OCI-LY7 (cell line): ENCODE results near the gene BMP3. TPM values are rescaled to one million over a fixed set of nuclear protein-coding genes. Genes with fewer than 3 reads are reported as not detected.
A peak's percentile ranks its signal among the peaks of the same experiment; 100 is the strongest.

Source experiments
- BruUV-seq: library from RNA; stranded (reverse); fragments of 400-500 nt; replicated peaks from 2 replicates; lab custom pipeline; 2021; lab: Mats Ljungman, UMichigan
- CTCF ChIA-PET: fragments of 300-600 bp; sonication (Branson Sonifier 250); formaldehyde crosslinking; loops from one replicate; lab custom pipeline; 2022; ENCODE audit warnings: antibody characterized with exemption; ENCODE audit not compliant: unreplicated experiment; lab: Charles Lee
- POLR2A ChIA-PET: fragments of 300-600 bp; sonication (Branson Sonifier 250); formaldehyde crosslinking; loops from one replicate; lab custom pipeline; 2022; ENCODE audit warnings: antibody characterized with exemption; lab: Charles Lee
- DNase-seq: peaks from one replicate; pipeline ENCODE4 v3.0.0-alpha.2; 2015; ENCODE audit warnings: low spot score
- H2AFZ ChIP-seq: fragments of 200-600 bp; sonication (generic), shearing (Covaris generic); 2 replicates; pipeline ENCODE4 v1.6.1; 2014; ENCODE audit warnings: mild to moderate bottlenecking, antibody characterized with exemption, low read length, moderate library complexity
- H3K27ac ChIP-seq: fragments of 200-600 bp; sonication (generic); 2 replicates; pipeline ENCODE4 v1.5.1; 2014; ENCODE audit warnings: mixed run types, low read depth, mild to moderate bottlenecking, moderate library complexity, low read length, inconsistent platforms; ENCODE audit not compliant: poor library complexity, severe bottlenecking
- H3K36me3 ChIP-seq: fragments of 200-600 bp; sonication (generic); 2 replicates; pipeline ENCODE4 v1.6.1; 2014; ENCODE audit warnings: mild to moderate bottlenecking, antibody characterized with exemption, low read length, moderate library complexity, mixed read lengths; ENCODE audit not compliant: insufficient read depth
- H3K4me1 ChIP-seq: fragments of 200-600 bp; sonication (generic); 2 replicates; pipeline ENCODE4 v1.5.1; 2014; ENCODE audit warnings: mild to moderate bottlenecking, low read length; ENCODE audit not compliant: insufficient read depth, poor library complexity, severe bottlenecking
- H3K4me2 ChIP-seq: fragments of 200-600 bp; sonication (generic); 2 replicates; pipeline ENCODE4 v1.6.1; 2014; ENCODE audit warnings: mild to moderate bottlenecking, low read length
- H3K4me3 ChIP-seq: fragments of 200-600 bp; sonication (generic); 2 replicates; pipeline ENCODE4 v1.5.1; 2014; ENCODE audit warnings: mild to moderate bottlenecking, low read depth, low read length; ENCODE audit not compliant: poor library complexity, severe bottlenecking
- H3K79me2 ChIP-seq: fragments of 200-600 bp; sonication (generic); 2 replicates; pipeline ENCODE4 v1.6.1; 2016; ENCODE audit warnings: low read depth, mild to moderate bottlenecking, low read length, moderate library complexity, mixed read lengths; ENCODE audit not compliant: insufficient read depth
- H3K9me2 ChIP-seq: fragments of 200-600 bp; sonication (generic); 2 replicates; pipeline ENCODE4 v1.6.1; 2016; ENCODE audit warnings: mild to moderate bottlenecking, low read length, mixed read lengths; ENCODE audit not compliant: insufficient read depth
- H3K9me3 ChIP-seq: fragments of 200-600 bp; sonication (generic); 2 replicates; pipeline ENCODE4 v1.6.1; 2014; ENCODE audit warnings: mild to moderate bottlenecking, mixed run types, low read length, mixed read lengths
- H4K20me1 ChIP-seq: fragments of 200-600 bp; sonication (generic); 2 replicates; pipeline ENCODE4 v1.6.1; 2014; ENCODE audit warnings: mild to moderate bottlenecking, antibody characterized with exemption, low read length, moderate library complexity, mixed read lengths; ENCODE audit not compliant: insufficient read depth
- EZH2phosphoT487 ChIP-seq: fragments of 200-600 bp; sonication (generic); IDR thresholded peaks from 2 replicates; pipeline ENCODE4 v1.6.1; 2018; ENCODE audit warnings: low read depth, borderline replicate concordance, mild to moderate bottlenecking, mixed run types, antibody characterized with exemption, low read length, moderate library complexity, mixed read lengths
- intact Hi-C: fragments of 100-400 bp; cut with micrococcal nuclease; formaldehyde crosslinking; loops from one replicate; pipeline ENCODE4 v1.10.0; 2022; ENCODE audit not compliant: unreplicated experiment
- total RNA-seq, 2 experiments: library from RNA; depleted of rRNA in 1 of 2; stranded (reverse); fragments of >200 nt in 1 of 2; shearing (Covaris generic) in 1 of 2; gene quantifications; 2 replicates each; pipeline ENCODE4 v1.2.3, GENCODE V29; 2014 to 2022
- TF ChIP-seq, protein P1 (sequence below): fragments of 200-600 bp; sonication (generic); conservative IDR thresholded peaks from 2 replicates; pipeline ENCODE4 v1.5.1; 2014; ENCODE audit warnings: mild to moderate bottlenecking, antibody characterized with exemption, low read length, moderate library complexity, mixed read lengths

The BMP3 gene
- total RNA-seq, 2 experiments from 2014 or later: 45.8 to 55.9 TPM

DNA sequence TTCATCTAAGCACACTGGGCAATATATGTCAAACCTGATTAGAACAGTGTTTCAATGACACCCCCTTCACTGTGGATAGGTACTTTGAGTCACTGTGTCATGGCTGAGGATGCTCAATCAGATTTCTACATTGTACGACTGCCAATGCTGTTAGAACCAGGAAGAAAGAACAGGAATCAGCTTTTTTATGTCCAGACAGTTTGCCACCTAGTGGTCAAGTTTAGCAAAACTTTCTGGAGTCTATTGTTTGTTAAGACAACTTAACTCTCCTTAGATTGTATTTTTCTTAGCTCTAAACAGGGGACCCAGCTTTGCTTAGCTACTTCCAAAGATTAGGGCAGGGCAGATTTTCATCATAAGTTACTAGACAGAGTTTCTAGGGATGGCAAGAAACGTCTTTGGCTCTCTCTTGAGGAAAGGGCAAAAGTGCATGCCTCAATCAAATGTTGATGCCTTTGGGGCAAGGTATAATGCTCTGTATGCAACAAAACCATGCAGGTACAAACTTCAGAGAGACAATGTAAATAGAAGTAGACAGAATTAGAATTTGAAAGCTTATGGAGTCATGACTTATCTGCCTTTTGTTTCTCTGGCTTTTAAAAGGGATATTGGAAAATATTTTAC lies 40.5 kb upstream of the BMP3 start:
- ChIA-PET POLR2A (interaction anchor here (0.6 to 8.6 kb wide), 14 partner anchors 14 to 626 kb away, joined by 3 to 98 read pairs (median 4); partner anchors contain the start of gene BMP3), CTCF (interaction anchor here (0.6 to 2.4 kb wide), 9 partner anchors 15 to 377 kb away, joined by 3 to 19 read pairs (median 3); partner anchors contain the start of gene BMP3)
- Histone ChIP-seq H2AFZ (peak overlapping the region; percentile 60; the same call in 1 of the 2 replicates), H3K9me3 (peaks cover 55% of the 10 kb centered on the region), H4K20me1 (no peaks in the 10 kb centered on the region), H3K36me3 (peaks cover 52% of the 10 kb centered on the region), H3K9me2 (no peaks in the 10 kb centered on the region), H3K4me3 (peak overlapping the region; percentile 5), H3K27ac (peak overlapping the region; percentile 97), H3K4me2 (peak overlapping the region; percentile 55), H3K4me1 (peaks cover 45% of the 10 kb centered on the region), H3K79me2 (no peaks in the 10 kb centered on the region)
- intact Hi-C loops: loop anchor here (1.0 kb wide), 6 partner anchors 49 to 628 kb away; no protein-coding TSS in a partner anchor
- TF ChIP-seq EZH2phosphoT487: no peak
- TF ChIP-seq, protein P1, sequence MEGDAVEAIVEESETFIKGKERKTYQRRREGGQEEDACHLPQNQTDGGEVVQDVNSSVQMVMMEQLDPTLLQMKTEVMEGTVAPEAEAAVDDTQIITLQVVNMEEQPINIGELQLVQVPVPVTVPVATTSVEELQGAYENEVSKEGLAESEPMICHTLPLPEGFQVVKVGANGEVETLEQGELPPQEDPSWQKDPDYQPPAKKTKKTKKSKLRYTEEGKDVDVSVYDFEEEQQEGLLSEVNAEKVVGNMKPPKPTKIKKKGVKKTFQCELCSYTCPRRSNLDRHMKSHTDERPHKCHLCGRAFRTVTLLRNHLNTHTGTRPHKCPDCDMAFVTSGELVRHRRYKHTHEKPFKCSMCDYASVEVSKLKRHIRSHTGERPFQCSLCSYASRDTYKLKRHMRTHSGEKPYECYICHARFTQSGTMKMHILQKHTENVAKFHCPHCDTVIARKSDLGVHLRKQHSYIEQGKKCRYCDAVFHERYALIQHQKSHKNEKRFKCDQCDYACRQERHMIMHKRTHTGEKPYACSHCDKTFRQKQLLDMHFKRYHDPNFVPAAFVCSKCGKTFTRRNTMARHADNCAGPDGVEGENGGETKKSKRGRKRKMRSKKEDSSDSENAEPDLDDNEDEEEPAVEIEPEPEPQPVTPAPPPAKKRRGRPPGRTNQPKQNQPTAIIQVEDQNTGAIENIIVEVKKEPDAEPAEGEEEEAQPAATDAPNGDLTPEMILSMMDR: peak; percentile 93
- peak; percentile 87 for DNase-seq
- no TSS peak for BruUV-seq

DNA sequence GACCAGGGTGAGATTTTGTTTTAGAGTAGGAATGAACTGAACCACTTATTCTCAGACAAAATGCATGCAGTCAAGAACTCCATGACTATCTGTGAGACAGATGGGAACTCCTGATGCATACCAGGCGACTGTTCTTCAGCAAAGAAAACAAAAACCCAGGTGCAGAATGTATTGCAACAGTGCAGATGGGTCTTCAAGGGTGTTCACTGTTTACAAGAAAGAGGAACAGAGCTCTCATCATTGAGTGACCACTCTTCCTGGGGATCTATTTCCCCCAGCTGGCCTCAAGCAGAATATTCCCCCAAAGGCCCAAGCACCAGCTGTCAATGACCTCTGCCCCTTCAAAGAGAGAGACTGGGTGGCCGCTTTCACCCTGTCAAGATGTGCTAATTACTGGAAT lies 39.7 kb upstream of the BMP3 start:
- Histone ChIP-seq H3K4me1 (peaks cover 45% of the 10 kb centered on the region), H2AFZ (peak overlapping the region; percentile 60; the same call in 1 of the 2 replicates), H3K4me2 (peak overlapping the region; percentile 55), H3K4me3 (no peak overlapping the region), H4K20me1 (no peaks in the 10 kb centered on the region), H3K9me3 (peaks cover 49% of the 10 kb centered on the region), H3K36me3 (peaks cover 52% of the 10 kb centered on the region), H3K9me2 (no peaks in the 10 kb centered on the region), H3K27ac (peak overlapping the region; percentile 97), H3K79me2 (no peaks in the 10 kb centered on the region)
- BruUV-seq: no TSS peak
- DNase-seq: peak; percentile 98
- POLR2A ChIA-PET: interaction anchor here (0.6 to 8.6 kb wide), 16 partner anchors 10 to 627 kb away, joined by 3 to 98 read pairs (median 5); partner anchors contain the start of gene BMP3
- TF ChIP-seq EZH2phosphoT487: no peak
- TF ChIP-seq, protein P1: peak; percentile 46
- CTCF ChIA-PET: interaction anchor here (0.8 to 2.4 kb wide), 5 partner anchors 40 to 64 kb away, joined by 3 to 19 read pairs (median 6); partner anchors contain the start of gene BMP3
- intact Hi-C loops: loop anchor here (1.0 kb wide), 10 partner anchors 12 to 629 kb away; no protein-coding TSS in a partner anchor

DNA sequence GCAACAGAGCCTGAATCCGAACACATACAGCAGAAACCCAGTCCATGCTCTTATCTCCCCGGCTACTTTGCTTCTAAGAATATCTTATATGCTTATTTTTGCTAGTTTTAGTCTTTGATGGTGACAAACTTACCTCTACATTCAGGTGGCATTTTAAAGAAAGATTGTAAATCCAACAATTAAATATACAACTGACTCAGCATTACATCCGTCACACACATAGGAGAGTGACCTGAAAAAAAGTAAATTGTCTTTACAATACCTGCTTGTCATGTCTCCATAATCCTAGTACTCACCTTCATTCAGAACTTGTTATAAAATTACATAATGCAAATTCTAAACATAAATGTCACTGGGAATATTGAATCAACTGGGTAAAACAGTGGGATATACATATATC lies 30.6 kb upstream of the BMP3 start:
- Histone ChIP-seq H3K4me1 (peaks cover 29% of the 10 kb centered on the region), H3K4me2 (no peak overlapping the region), H2AFZ (no peak overlapping the region), H3K9me2 (no peaks in the 10 kb centered on the region), H3K27ac (no peak overlapping the region), H3K79me2 (no peaks in the 10 kb centered on the region), H4K20me1 (no peaks in the 10 kb centered on the region), H3K9me3 (peaks cover 66% of the 10 kb centered on the region), H3K36me3 (peaks cover 74% of the 10 kb centered on the region), H3K4me3 (no peak overlapping the region)
- no peak for TF ChIP-seq EZH2phosphoT487
- TF ChIP-seq, protein P1: no peak
- POLR2A ChIA-PET: interaction anchor here (0.8 to 6.8 kb wide), 4 partner anchors 32 to 376 kb away, joined by 3 to 72 read pairs (median 3); partner anchors contain the start of gene BMP3
- CTCF ChIA-PET: no interaction called here
- BruUV-seq: no TSS peak
- intact Hi-C loops: no loop called here
- DNase-seq: no peak
